Panc1 (cell line): ENCODE measurements around the gene RAB42.

ENCODE experiments used
- CTCF ChIP-seq: fragments of 450-650 bp; IDR thresholded peaks from 2 replicates; pipeline ENCODE4 v1.5.1; 2017; ENCODE audit warnings: mild to moderate bottlenecking
- POLR2AphosphoS5 ChIP-seq: IDR thresholded peaks from 2 replicates; pipeline ENCODE4 v1.6.1; 2012; ENCODE audit warnings: mild to moderate bottlenecking, low read depth, low read length, moderate library complexity

- TF ChIP-seq CTCF (no peak), POLR2AphosphoS5 (peak; percentile 100)
Measured at GRCh38 chr1:28581531-28582247, 10.4 kb upstream of the RAB42 start.
